ENCODE measurements around the gene RAD51B. TPM values are rescaled to one million over a fixed set of nuclear protein-coding genes. Genes with fewer than 3 reads are reported as not detected.
A peak's percentile ranks its signal among the peaks of the same experiment; 100 is the strongest.

Gene RAD51B
- total and polyA plus RNA-seq, 8 donors, result 1.8 to 30.7 (median 15.3) TPM

DNA sequence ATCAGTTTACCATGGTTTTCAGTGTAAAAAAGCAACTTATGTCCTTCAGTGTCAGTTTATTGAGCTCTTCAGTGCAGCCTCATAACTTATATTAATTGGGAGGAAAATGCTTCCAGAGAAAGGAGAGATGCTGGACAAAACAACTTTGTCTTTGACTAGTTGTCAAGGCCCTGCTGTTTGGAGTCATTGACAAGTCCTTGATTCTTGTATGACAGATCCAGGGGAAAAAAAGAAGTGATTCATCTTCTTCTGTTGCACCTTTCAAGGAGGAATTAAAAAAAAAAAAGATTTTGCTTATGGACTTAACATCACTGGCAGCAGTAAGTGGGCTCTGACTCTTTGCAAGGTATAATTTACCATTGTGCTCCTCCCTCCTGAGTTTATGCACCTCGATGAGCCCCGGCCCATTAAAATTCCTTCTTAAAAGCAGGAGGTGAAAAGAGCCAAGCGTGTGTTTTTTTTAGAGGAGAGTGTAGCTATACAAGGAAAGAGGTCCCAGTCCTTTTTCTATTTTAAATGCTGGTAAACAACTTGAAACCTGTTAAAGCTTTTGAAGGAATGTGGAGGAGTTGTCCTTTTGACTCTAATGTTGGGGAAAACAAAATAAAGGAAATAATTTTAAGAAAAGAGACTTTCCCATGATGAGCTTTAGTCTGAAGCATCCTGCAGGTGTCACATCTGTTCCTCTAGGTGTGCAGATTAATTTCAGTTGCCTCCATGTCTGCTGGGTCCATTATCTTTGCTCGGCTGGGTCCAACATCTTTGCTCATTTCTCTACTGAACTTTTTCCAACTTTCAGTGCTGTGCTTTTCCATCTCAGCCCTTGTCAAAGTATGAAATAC is 431.6 kb downstream of the RAD51B start:
- Histone ChIP-seq H3K9me3 (no peaks in the 10 kb centered on the region), H3K27ac (peak overlapping the region in 4 of 5 donors; percentile 77 to 89 (median 84)), H3K4me1 (peaks cover 44 to 88% (median 62%) of the 10 kb centered on the region in 4 donors), H3K36me3 (no peaks in the 10 kb centered on the region), H3K4me3 (no peak overlapping the region), H3K27me3 (no peaks in the 10 kb centered on the region)
- DNase-seq, result no peak
- 43 to 65% (median 57%) methylated on average over 4 of the region's 4 CpGs for WGBS, 5 donors
- TF ChIP-seq POLR2AphosphoS5 (IDR thresholded peaks at IDR 0.05), result no peak
- intact Hi-C loops (cut with DNase I; ENCODE audit: low total_unique reads), result no loop called here

- H3K27ac ChIP-seq, result peak overlapping the region in 3 of 5 donors; percentile 82 to 89 (median 87)
- WGBS, 5 donors, result 75 to 85% (median 80%) methylated on average over 1 of the region's 1 CpG
- intact Hi-C loops (cut with DNase I; ENCODE audit: low total_unique reads), result no loop called here
- H3K36me3 ChIP-seq, result no peaks in the 10 kb centered on the region
- DNase-seq, result no peak
- TF ChIP-seq POLR2AphosphoS5 (IDR thresholded peaks at IDR 0.05) (no peak), EP300 (IDR thresholded peaks at IDR 0.05) (no peak), POLR2A (IDR thresholded peaks at IDR 0.05) (no peak), CTCF (IDR thresholded peaks at IDR 0.05) (no peak)
- H3K9me3 ChIP-seq, result no peaks in the 10 kb centered on the region
- H3K4me1 ChIP-seq, result peaks cover 40 to 83% (median 60%) of the 10 kb centered on the region in 4 donors
- no peak overlapping the region for H3K4me3 ChIP-seq
- no peaks in the 10 kb centered on the region for H3K27me3 ChIP-seq
These were observed 432.2 kb downstream of the RAD51B start for GRCh38 chr14:68251769-68252100.

DNA sequence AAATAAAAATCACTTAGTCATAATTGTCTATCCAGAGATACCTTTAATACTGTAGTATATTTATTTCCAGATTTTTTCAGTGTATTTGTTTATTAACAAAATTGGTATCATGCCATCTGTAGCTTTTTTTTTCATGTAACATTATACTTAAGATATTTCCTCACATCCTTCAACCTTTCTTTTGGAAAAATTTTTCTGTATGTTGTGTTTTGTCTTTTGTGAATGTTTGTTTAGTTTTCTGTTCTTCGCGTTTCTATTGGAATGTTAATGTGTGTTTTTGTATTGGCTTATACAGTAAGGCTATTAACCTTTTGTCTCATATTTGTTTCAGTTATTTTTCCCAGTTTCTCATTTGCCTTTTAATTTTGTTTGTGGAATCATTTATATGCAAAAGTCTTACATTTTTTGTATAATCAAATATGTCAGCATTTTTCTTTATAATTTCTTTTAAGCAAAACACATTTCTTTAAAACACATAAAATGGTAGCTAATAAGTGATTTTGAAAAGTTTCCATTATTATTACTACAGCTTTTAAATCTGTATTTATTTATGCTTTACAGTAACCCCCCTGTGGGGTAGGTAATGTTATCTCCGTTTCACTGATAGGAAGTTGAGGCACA is 433.7 kb downstream of the RAD51B start:
- intact Hi-C loops (cut with DNase I; ENCODE audit: low total_unique reads), result no loop called here
- TF ChIP-seq POLR2A (IDR thresholded peaks at IDR 0.05), result no peak
- no peak for TF ChIP-seq EP300 (IDR thresholded peaks at IDR 0.05)
- TF ChIP-seq POLR2AphosphoS5 (IDR thresholded peaks at IDR 0.05), result no peak
- TF ChIP-seq CTCF (IDR thresholded peaks at IDR 0.05), result no peak
- H3K4me1 ChIP-seq, result peaks cover 25 to 68% (median 45%) of the 10 kb centered on the region in 4 donors

GRCh38 chr14:68253878-68254528 is 434.4 kb downstream of the RAD51B start:
- H3K9me3 ChIP-seq, result no peaks in the 10 kb centered on the region
- DNase-seq, result no peak
- no peak overlapping the region for H3K4me3 ChIP-seq
- peaks cover 17 to 61% (median 38%) of the 10 kb centered on the region in 4 donors for H3K4me1 ChIP-seq
- no peaks in the 10 kb centered on the region for H3K27me3 ChIP-seq
- 51 to 67% (median 61%) methylated on average over 2 of the region's 2 CpGs for WGBS, 5 donors
- intact Hi-C loops (cut with DNase I; ENCODE audit: low total_unique reads), result no loop called here
- TF ChIP-seq POLR2A (IDR thresholded peaks at IDR 0.05) (no peak), EP300 (IDR thresholded peaks at IDR 0.05) (no peak), CTCF (IDR thresholded peaks at IDR 0.05) (no peak), POLR2AphosphoS5 (IDR thresholded peaks at IDR 0.05) (no peak)
- H3K36me3 ChIP-seq, result no peaks in the 10 kb centered on the region
- H3K27ac ChIP-seq, result no peak overlapping the region

More for the DNA sequence above, 433.7 kb downstream of the RAD51B start:
- Histone ChIP-seq H3K36me3 (no peaks in the 10 kb centered on the region), H3K9me3 (no peaks in the 10 kb centered on the region), H3K27ac (peak overlapping the region in 1 of 5 donors; percentile 87), H3K27me3 (no peaks in the 10 kb centered on the region), H3K4me3 (no peak overlapping the region)
- no peak for DNase-seq
- 50 to 56% (median 54%) methylated on average over 3 of the region's 3 CpGs for WGBS, 5 donors
